Panc1 (cell line): Measurements from ENCODE around the gene KIAA1614. TPM values are rescaled to one million over a fixed set of nuclear protein-coding genes. Genes with fewer than 3 reads are reported as not detected.

Experiments used
- ATAC-seq: fragments of 200-7000 bp; cut with Tn5 transposase; 2 replicates; pipeline ENCODE4 v1.9.1; 2020; ENCODE audit warnings: mild to moderate bottlenecking, moderate library complexity
- BruUV-seq: library from RNA; stranded (reverse); fragments of 400-500 nt; replicated peaks from 2 replicates; lab custom pipeline; 2021; lab: Mats Ljungman, UMichigan
- CTCF ChIA-PET: fragments of 300-600 bp; sonication (Branson Sonifier 250); formaldehyde crosslinking; loops from one replicate; lab custom pipeline; 2022; ENCODE audit warnings: antibody characterized with exemption; lab: Charles Lee
- POLR2A ChIA-PET: fragments of 300-600 bp; sonication (Branson Sonifier 250); formaldehyde crosslinking; loops from one replicate; lab custom pipeline; 2022; ENCODE audit warnings: antibody characterized with exemption; lab: Charles Lee
- DNase-seq: peaks from one replicate; pipeline ENCODE4 v3.0.0-alpha.2; 2010; ENCODE audit warnings: low read depth, low spot score
- H3K27ac ChIP-seq: 2 replicates; pipeline ENCODE4 v1.5.1; 2011; ENCODE audit warnings: mild to moderate bottlenecking, low read length, inconsistent platforms
- H3K27me3 ChIP-seq: fragments of 200-500 bp; sonication (Bioruptor generic); 2 replicates; pipeline ENCODE4 v1.6.0; 2014; ENCODE audit warnings: low read length, inconsistent platforms; ENCODE audit not compliant: control insufficient read depth, insufficient read depth
- H3K36me3 ChIP-seq: fragments of 200-500 bp; sonication (Bioruptor generic); 2 replicates; pipeline ENCODE4 v1.5.1; 2014; ENCODE audit warnings: inconsistent platforms, mild to moderate bottlenecking, low read length, moderate library complexity; ENCODE audit not compliant: control insufficient read depth, insufficient read depth
- H3K4me1 ChIP-seq: 2 replicates; pipeline ENCODE4 v1.5.1; 2011; ENCODE audit warnings: inconsistent platforms, mild to moderate bottlenecking, low read length, moderate library complexity; ENCODE audit not compliant: control insufficient read depth, insufficient read depth
- H3K4me3 ChIP-seq, 2 experiments: 2 replicates each; pipeline ENCODE4 v1.5.1; 2011 to 2012; ENCODE audit warnings: low read depth in 2 of 2, low read length in 2 of 2, mild to moderate bottlenecking in 2 of 2, inconsistent platforms in 1 of 2, moderate library complexity in 1 of 2
- H3K9me3 ChIP-seq: fragments of 200-500 bp; sonication (Bioruptor generic); 2 replicates; pipeline ENCODE4 v1.5.1; 2014; ENCODE audit warnings: low read depth, mild to moderate bottlenecking, inconsistent platforms, low read length, moderate library complexity; ENCODE audit not compliant: control insufficient read depth, insufficient read depth
- CTCF ChIP-seq: fragments of 450-650 bp; IDR thresholded peaks from 2 replicates; pipeline ENCODE4 v1.5.1; 2017; ENCODE audit warnings: mild to moderate bottlenecking
- POLR2AphosphoS5 ChIP-seq: IDR thresholded peaks from 2 replicates; pipeline ENCODE4 v1.6.1; 2012; ENCODE audit warnings: mild to moderate bottlenecking, low read depth, low read length, moderate library complexity
- REST ChIP-seq, 2 experiments: IDR thresholded peaks; 2 replicates each; pipeline ENCODE4 v1.6.1; 2011 to 2012; ENCODE audit warnings: low read depth in 2 of 2, control low read depth in 1 of 2, low read length in 1 of 2, mild to moderate bottlenecking in 1 of 2, moderate library complexity in 1 of 2; ENCODE audit not compliant: insufficient read depth in 1 of 2
- SIN3A ChIP-seq: IDR thresholded peaks from 2 replicates; pipeline ENCODE4 v1.6.1; 2012; ENCODE audit warnings: low read depth, mild to moderate bottlenecking, low read length, moderate library complexity, borderline replicate concordance; ENCODE audit not compliant: insufficient read depth
- TCF7L2 ChIP-seq: IDR thresholded peaks from 2 replicates; pipeline ENCODE4 v1.6.1; 2011; ENCODE audit warnings: mild to moderate bottlenecking, low read depth, low read length, inconsistent platforms
- in situ Hi-C: cut with HindIII; loops from 2 replicates; pipeline ENCODE4 v1.10.0; 2016; ENCODE audit warnings: low sequenced_read_pairs, low pct_unique_long_range_greater_than_20kb
- intact Hi-C: fragments of 100-400 bp; cut with micrococcal nuclease; formaldehyde crosslinking; loops from one replicate; pipeline ENCODE4 v1.10.0; 2022; ENCODE audit not compliant: unreplicated experiment
- total RNA-seq: library from RNA; stranded (reverse); gene quantifications from one replicate; pipeline ENCODE4 v1.2.1, GENCODE V29; 2021; ENCODE audit not compliant: unreplicated experiment

KIAA1614 gene
- total RNA-seq, 1 experiment from 2014 or later: 0.80 TPM

GRCh38 chr1:180893614-180894013 is 19.1 kb upstream of the KIAA1614 start:
- Histone ChIP-seq H3K4me3 (no peak overlapping the region), H3K9me3 (no peaks in the 10 kb centered on the region), H3K36me3 (no peaks in the 10 kb centered on the region), H3K27me3 (no peaks in the 10 kb centered on the region), H3K4me1 (no peaks in the 10 kb centered on the region), H3K27ac (no peak overlapping the region)
- no TSS peak for BruUV-seq
- in situ Hi-C loops: no loop called here
- POLR2A ChIA-PET: no interaction called here
- DNase-seq (no peak), ATAC-seq (no peak)
- CTCF ChIA-PET: no interaction called here
- no peak for TF ChIP-seq CTCF
- TF ChIP-seq TCF7L2: no peak
- no peak for TF ChIP-seq POLR2AphosphoS5
- no peak for TF ChIP-seq REST (IDR thresholded peaks at IDR 0.05; ENCODE audit: insufficient read depth in 1 of 2, low read depth in 2 of 2, low read length in 1 of 2)
- no peak for TF ChIP-seq SIN3A
- intact Hi-C loops: no loop called here

- no peaks in the 10 kb centered on the region for H3K27me3 ChIP-seq
- intact Hi-C loops: no loop called here
- DNase-seq (no peak), ATAC-seq (no peak)
- ChIA-PET CTCF (no interaction called here), POLR2A (no interaction called here)
- in situ Hi-C loops: no loop called here
- TF ChIP-seq REST (IDR thresholded peaks at IDR 0.05; ENCODE audit: insufficient read depth in 1 of 2, low read depth in 2 of 2, low read length in 1 of 2) (no peak), SIN3A (no peak), POLR2AphosphoS5 (no peak), CTCF (no peak), TCF7L2 (no peak)
- no TSS peak for BruUV-seq
- H3K36me3 ChIP-seq: no peaks in the 10 kb centered on the region
- H3K9me3 ChIP-seq: no peaks in the 10 kb centered on the region
- no peak overlapping the region for H3K27ac ChIP-seq
- H3K4me1 ChIP-seq: no peaks in the 10 kb centered on the region
- H3K4me3 ChIP-seq: no peak overlapping the region
Observed at GRCh38 chr1:180896161-180896560, 16.5 kb upstream of the KIAA1614 start.
